GM12874 (cell line): ENCODE measurements around the gene MS4A1.

Source experiments
- TF ChIP-seq, protein P1 (sequence below): IDR thresholded peaks from 2 replicates; pipeline ENCODE4 v1.5.1; 2011; ENCODE audit warnings: low read depth, mild to moderate bottlenecking, control low read depth, low read length, moderate library complexity; ENCODE audit not compliant: insufficient read depth

Gene MS4A1

DNA sequence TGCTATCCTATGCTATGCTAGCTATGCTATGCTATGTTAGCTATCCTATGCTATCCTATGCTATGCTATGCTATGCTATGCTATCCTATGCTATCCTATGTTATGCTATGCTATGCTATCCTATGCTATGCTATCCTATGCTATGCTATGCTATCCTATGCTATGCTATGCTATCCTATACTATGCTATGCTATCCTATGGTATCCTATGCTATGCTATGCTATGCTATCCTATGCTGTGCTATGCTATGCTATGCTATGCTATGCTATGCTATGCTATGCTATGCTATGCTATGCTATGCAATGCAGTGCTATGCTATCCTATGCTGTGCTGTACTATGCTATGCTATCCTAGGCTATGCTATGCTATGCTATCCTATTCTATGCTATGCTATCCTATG lies 8.6 kb upstream of the MS4A1 start:
- TF ChIP-seq, protein P1, sequence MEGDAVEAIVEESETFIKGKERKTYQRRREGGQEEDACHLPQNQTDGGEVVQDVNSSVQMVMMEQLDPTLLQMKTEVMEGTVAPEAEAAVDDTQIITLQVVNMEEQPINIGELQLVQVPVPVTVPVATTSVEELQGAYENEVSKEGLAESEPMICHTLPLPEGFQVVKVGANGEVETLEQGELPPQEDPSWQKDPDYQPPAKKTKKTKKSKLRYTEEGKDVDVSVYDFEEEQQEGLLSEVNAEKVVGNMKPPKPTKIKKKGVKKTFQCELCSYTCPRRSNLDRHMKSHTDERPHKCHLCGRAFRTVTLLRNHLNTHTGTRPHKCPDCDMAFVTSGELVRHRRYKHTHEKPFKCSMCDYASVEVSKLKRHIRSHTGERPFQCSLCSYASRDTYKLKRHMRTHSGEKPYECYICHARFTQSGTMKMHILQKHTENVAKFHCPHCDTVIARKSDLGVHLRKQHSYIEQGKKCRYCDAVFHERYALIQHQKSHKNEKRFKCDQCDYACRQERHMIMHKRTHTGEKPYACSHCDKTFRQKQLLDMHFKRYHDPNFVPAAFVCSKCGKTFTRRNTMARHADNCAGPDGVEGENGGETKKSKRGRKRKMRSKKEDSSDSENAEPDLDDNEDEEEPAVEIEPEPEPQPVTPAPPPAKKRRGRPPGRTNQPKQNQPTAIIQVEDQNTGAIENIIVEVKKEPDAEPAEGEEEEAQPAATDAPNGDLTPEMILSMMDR = no peak

DNA sequence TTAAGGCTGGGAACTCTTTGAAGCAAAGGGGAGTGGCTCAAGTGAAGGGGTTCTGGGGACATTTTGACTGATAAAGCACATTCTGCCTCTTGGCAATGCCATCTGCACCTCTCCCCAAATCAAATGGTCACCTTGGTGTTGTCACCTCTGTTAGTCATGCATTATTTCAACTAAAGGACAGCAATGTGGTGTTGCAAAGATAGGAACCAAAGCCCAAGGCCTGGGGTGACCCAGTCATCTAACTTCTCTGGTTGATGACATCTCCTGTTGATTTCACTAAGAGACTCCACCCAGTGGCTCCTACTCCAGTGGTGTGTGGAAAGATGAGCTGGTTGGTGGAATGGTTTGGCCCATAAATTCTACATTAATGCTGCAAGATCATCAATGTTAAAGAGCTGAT lies 7.8 kb upstream of the MS4A1 start:
- TF ChIP-seq, protein P1 = no peak

DNA sequence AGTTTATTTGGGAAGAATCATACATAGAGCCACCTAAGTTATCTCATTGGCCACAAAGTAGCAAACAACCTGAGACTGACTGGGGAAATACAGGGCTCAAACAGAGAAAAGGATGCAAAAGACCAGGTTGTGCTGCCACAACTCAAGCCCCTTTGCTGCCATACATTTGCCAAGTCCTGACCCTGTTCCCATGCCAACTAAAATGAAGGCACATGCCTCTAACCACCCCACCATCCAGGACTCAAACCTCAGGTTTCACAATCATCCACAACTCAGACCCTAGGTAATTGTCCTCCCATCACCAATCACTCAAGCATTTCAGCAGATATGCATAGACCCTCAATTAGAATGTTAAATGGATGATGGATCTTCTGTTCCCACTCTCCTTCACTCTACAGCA lies 1.4 kb upstream of the MS4A1 start:
- TF ChIP-seq, protein P1 = no peak

DNA sequence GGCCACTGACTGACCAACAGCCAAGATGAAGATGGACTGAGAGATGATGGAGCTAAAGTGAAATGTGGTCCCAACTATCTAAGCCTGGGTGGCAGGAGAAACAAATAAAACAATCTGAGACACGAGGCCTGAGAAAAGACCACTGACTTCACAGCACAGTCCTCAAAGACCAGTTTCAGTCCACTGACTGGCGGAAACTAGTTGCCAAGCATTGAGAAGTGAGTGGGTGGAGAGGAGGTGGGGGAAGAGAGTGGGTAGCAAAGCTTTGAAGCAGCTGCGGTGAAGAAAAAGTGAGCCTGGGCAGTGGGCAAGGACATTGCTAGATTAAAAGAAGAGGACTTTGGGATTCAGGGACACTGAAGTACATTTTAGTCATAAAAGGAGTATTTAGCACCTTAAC lies 1.9 kb downstream of the MS4A1 start:
- TF ChIP-seq, protein P1 = no peak

DNA sequence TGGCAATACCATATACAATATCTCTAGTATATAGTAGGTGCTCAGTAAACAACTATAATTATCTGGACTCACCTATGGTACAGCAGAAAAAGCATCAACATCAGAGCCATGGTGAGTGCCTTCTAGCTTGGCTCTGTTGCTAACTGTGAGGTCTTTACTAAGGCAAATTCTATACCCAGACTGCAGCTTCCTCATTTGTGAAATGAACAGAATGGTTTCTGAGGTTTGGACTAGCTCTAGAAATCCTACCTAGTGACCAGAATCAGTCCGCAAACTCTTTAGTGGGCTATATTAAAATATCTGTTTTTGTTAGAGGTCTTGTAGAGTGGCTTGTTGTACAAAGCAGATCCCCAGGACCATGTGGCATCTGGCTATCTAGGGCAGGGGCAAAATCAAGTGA lies 3.7 kb downstream of the MS4A1 start:
- TF ChIP-seq, protein P1 = no peak

DNA sequence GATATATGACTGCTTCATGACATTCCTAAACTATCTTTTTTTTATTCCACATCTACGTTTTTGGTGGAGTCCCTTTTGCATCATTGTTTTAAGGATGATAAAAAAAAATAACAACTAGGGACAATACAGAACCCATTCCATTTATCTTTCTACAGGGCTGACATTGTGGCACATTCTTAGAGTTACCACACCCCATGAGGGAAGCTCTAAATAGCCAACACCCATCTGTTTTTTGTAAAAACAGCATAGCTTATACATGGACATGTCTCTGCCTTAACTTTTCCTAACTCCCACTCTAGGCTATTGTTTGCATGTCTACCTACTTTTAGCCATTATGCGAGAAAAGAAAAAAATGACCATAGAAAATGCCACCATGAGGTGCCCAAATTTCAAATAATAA lies 13.2 kb downstream of the MS4A1 start:
- TF ChIP-seq, protein P1 = no peak

DNA sequence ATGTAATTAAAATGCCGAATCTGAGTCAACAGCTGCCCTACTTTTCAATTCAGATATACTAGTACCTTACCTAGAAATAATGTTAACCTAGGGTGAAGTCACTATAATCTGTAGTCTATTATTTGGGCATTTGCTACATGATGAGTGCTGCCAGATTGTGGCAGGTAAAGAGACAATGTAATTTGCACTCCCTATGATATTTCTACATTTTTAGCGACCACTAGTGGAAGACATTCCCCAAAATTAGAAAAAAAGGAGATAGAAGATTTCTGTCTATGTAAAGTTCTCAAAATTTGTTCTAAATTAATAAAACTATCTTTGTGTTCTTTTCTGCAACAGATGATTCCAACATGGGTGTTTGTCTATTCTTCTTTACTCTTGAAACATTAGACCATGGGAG lies 14.1 kb downstream of the MS4A1 start:
- TF ChIP-seq, protein P1 = no peak

DNA sequence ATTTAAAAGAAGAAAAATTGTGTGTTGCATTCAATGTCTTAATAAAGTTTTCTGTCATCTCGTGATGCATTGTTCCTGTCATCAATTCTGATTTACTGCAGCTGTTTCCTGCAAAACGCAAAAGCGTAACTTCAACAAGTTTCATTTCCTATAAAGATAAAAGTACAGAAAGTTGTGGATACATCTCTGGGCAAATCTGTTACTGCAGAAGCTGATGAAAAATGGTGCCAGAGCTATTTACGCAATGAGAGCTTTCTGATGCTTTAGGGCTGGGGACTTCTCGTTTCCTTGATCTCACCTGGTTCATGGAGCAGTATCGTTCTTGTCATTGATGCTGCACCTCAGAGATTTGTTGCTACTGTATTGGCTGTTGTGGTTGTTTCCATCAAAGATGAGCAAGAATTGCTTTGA lies 21.4 kb downstream of the MS4A1 start:
- TF ChIP-seq, protein P1 = no peak
